ENCODE measurements around the gene TRIM32. TPM values are rescaled to one million over a fixed set of nuclear protein-coding genes. Genes with fewer than 3 reads are reported as not detected.

Gene TRIM32
- polyA plus RNA-seq, 3 donors = 0.40 to 1.4 (median 1.3) TPM

DNA sequence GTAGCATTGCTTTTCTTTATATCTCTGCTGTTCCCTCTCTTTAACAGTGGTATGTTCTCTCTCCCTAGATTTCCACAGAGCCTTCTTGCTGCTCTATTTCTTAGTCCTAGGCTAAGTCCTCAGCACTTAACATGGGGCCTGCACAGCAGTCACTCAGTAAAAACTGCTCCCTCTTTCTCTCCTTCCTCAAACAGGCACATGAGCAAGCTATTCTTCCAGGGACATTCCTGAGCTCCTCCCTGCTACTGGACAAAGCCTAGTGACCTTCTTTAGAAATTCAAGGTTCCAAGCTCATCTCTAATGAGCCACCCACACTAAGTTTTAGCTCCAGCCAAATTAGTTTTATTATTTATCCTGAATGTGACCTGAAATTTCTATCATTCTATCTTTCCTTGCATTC lies 39.5 kb downstream of the TRIM32 start:
- Histone ChIP-seq H3K27ac (ENCODE audit: low read depth in 1 of 2, low read length in 2 of 2) (no peak overlapping the region), H2AFZ (ENCODE audit: insufficient read depth, low read depth, low read length, poor library complexity, severe bottlenecking) (no peak overlapping the region), H4K20me1 (ENCODE audit: insufficient read depth, low read length) (no peaks in the 10 kb centered on the region), H3K9me3 (replicated peaks in 1 of 2; ENCODE audit: control insufficient read depth in 1 of 2, insufficient read depth in 1 of 2, low read length in 2 of 2) (no peaks in the 10 kb centered on the region), H3K4me2 (replicated peaks; ENCODE audit: extremely low read depth, low read length, poor library complexity, severe bottlenecking) (no peak overlapping the region), H3K4me3 (replicated peaks in 1 of 3; ENCODE audit: low read depth in 2 of 3, low read length in 3 of 3) (no peak overlapping the region), H3K4me1 (ENCODE audit: control insufficient read depth in 1 of 2, insufficient read depth in 2 of 2, low read length in 2 of 2) (no peaks in the 10 kb centered on the region), H3K9ac (ENCODE audit: insufficient read depth, low read length, poor library complexity, severe bottlenecking) (no peak overlapping the region), H3K79me2 (ENCODE audit: insufficient read depth, low read length) (no peaks in the 10 kb centered on the region), H3K27me3 (ENCODE audit: control insufficient read depth in 2 of 2, insufficient read depth in 2 of 2, low read length in 2 of 2) (no peaks in the 10 kb centered on the region), H3K36me3 (replicated peaks in 1 of 2; ENCODE audit: control insufficient read depth in 1 of 2, insufficient read depth in 2 of 2, low read length in 2 of 2) (no peaks in the 10 kb centered on the region)
- Mint-ChIP-seq H3K27me3 (ENCODE audit: low read depth in 3 of 3) (peaks cover 0 to 7% (median 3%) of the 10 kb centered on the region in 3 donors), H3K36me3 (no peaks in the 10 kb centered on the region), H3K4me1 (no peaks in the 10 kb centered on the region), H3K27ac (no peak overlapping the region), H3K9me3 (no peaks in the 10 kb centered on the region), H3K4me3 (no peak overlapping the region)
- intact Hi-C loops (cut with micrococcal nuclease) = no loop called here
- DNase-seq = no peak
- TF ChIP-seq, protein P1, sequence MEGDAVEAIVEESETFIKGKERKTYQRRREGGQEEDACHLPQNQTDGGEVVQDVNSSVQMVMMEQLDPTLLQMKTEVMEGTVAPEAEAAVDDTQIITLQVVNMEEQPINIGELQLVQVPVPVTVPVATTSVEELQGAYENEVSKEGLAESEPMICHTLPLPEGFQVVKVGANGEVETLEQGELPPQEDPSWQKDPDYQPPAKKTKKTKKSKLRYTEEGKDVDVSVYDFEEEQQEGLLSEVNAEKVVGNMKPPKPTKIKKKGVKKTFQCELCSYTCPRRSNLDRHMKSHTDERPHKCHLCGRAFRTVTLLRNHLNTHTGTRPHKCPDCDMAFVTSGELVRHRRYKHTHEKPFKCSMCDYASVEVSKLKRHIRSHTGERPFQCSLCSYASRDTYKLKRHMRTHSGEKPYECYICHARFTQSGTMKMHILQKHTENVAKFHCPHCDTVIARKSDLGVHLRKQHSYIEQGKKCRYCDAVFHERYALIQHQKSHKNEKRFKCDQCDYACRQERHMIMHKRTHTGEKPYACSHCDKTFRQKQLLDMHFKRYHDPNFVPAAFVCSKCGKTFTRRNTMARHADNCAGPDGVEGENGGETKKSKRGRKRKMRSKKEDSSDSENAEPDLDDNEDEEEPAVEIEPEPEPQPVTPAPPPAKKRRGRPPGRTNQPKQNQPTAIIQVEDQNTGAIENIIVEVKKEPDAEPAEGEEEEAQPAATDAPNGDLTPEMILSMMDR (IDR thresholded peaks at IDR 0.05) = no peak

DNA sequence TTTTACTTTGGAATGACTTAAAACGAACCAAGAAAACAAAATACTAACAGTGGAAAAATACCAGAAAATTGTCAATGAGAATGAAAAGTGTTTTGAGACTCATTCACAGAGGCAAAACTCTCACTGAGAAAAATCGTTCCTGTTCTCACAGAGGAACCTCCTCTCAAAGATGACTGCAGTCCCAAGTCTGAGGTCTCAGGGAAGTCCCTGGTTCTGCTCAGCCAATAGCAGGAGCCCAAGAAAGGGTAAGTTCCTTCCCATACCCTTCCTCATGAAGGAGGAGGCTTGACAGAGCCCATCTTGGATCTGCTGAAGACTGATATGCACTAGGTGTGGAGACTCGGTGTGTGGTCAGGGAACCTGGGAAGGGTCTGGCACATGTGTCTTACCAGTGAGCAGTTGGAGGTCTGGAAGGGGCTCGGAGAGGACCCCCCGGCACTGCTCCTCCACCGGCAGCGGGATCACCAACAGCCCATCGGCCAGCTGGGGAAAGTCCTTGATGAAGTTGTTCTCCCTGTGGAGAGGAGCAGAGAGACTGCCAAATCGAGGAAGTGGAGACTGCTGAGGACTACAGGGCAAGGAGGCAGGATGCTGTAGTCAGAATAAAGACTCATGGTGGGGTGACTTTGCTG lies 46.0 kb downstream of the TRIM32 start:
- Histone ChIP-seq H3K4me3 (replicated peaks in 1 of 3; ENCODE audit: low read depth in 2 of 3, low read length in 3 of 3) (no peak overlapping the region), H3K27ac (ENCODE audit: low read depth in 1 of 2, low read length in 2 of 2) (no peak overlapping the region), H2AFZ (ENCODE audit: insufficient read depth, low read depth, low read length, poor library complexity, severe bottlenecking) (no peak overlapping the region), H3K27me3 (ENCODE audit: control insufficient read depth in 2 of 2, insufficient read depth in 2 of 2, low read length in 2 of 2) (no peaks in the 10 kb centered on the region), H3K79me2 (ENCODE audit: insufficient read depth, low read length) (no peaks in the 10 kb centered on the region), H3K36me3 (replicated peaks in 1 of 2; ENCODE audit: control insufficient read depth in 1 of 2, insufficient read depth in 2 of 2, low read length in 2 of 2) (no peaks in the 10 kb centered on the region), H3K4me2 (replicated peaks; ENCODE audit: extremely low read depth, low read length, poor library complexity, severe bottlenecking) (no peak overlapping the region), H4K20me1 (ENCODE audit: insufficient read depth, low read length) (no peaks in the 10 kb centered on the region), H3K9me3 (replicated peaks in 1 of 2; ENCODE audit: control insufficient read depth in 1 of 2, insufficient read depth in 1 of 2, low read length in 2 of 2) (no peaks in the 10 kb centered on the region), H3K4me1 (ENCODE audit: control insufficient read depth in 1 of 2, insufficient read depth in 2 of 2, low read length in 2 of 2) (no peaks in the 10 kb centered on the region), H3K9ac (ENCODE audit: insufficient read depth, low read length, poor library complexity, severe bottlenecking) (no peak overlapping the region)
- intact Hi-C loops (cut with micrococcal nuclease) = no loop called here
- Mint-ChIP-seq H3K4me3 (no peak overlapping the region), H3K9me3 (peaks cover 0 to 2% (median 0%) of the 10 kb centered on the region in 7 donors), H3K27me3 (ENCODE audit: low read depth in 3 of 3) (peaks cover 4 to 9% (median 5%) of the 10 kb centered on the region in 3 donors), H3K4me1 (peaks cover 2% of the 10 kb centered on the region), H3K36me3 (no peaks in the 10 kb centered on the region), H3K27ac (no peak overlapping the region)
- DNase-seq = no peak
- WGBS (ENCODE audit: insufficient coverage) = 80% methylated on average over 7 of the region's 9 CpGs
- TF ChIP-seq, protein P1 (IDR thresholded peaks at IDR 0.05) = no peak

Measured in CD14-positive monocyte (primary cell).